Measurements from ENCODE around the gene LINGO1.

DNA sequence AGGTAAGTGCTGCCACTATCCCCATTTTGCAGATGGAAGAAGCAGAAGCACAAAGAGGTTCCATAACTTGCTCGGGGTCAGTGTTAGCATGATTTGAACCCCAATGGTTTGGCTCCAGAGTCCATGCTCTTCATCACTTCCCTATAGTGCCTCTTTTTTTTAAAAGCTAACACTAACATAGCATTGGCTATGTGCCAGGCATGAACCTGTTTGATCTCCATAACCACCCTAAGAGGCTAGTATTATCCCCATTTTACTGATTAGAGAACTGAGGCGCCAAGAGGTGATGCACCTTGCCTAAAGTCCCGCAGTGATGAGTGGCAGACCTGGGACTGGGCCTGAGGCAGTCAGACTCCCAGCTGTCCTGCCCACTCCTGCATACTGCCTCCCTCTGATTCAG lies 7.3 kb downstream of the LINGO1 start:
- TF ChIP-seq GATA3 (IDR thresholded peaks at IDR 0.05; ENCODE audit: low read depth, low read length) = no peak
- TF ChIP-seq GATA2 (IDR thresholded peaks at IDR 0.05; ENCODE audit: low read depth, low read length) = no peak

Data from SH-SY5Y (cell line).